Right hindlimb (tissue), 1 donor: ENCODE results near the gene STK24.

Experiments
- DNase-seq: peaks from one replicate; pipeline ENCODE4 v3.0.0-alpha.2; 2018

STK24 gene

GRCh38 chr13:98549728-98550317, 27.1 kb downstream of the STK24 start:
- no peak for DNase-seq

- no peak for DNase-seq
Observed at GRCh38 chr13:98549006-98549727, 27.7 kb downstream of the STK24 start.

- no peak for DNase-seq
Observed at GRCh38 chr13:98548230-98548629, 28.7 kb downstream of the STK24 start.

- no peak for DNase-seq
Observed at GRCh38 chr13:98547455-98547854, 29.5 kb downstream of the STK24 start.

- no peak for DNase-seq
Observed at GRCh38 chr13:98546402-98546801, 30.5 kb downstream of the STK24 start.

- no peak for DNase-seq
Observed at GRCh38 chr13:98544104-98544710, 32.7 kb downstream of the STK24 start.

- DNase-seq, result no peak
Observed at GRCh38 chr13:98543378-98544103, 33.4 kb downstream of the STK24 start.

- DNase-seq, result no peak
Observed at GRCh38 chr13:98542568-98543377, 34.1 kb downstream of the STK24 start.

GRCh38 chr13:98541701-98542203, 35.2 kb downstream of the STK24 start:
- DNase-seq, result no peak

GRCh38 chr13:98541191-98541590, 35.7 kb downstream of the STK24 start:
- DNase-seq, result no peak

GRCh38 chr13:98540476-98540875, 36.4 kb downstream of the STK24 start:
- no peak for DNase-seq

- DNase-seq, result no peak
Observed at GRCh38 chr13:98539666-98540065, 37.2 kb downstream of the STK24 start.

GRCh38 chr13:98538876-98539275, 38.0 kb downstream of the STK24 start:
- DNase-seq, result no peak

- DNase-seq, result no peak
Observed at GRCh38 chr13:98537740-98538139, 39.2 kb downstream of the STK24 start.

GRCh38 chr13:98537306-98537705, 39.6 kb downstream of the STK24 start:
- DNase-seq, result no peak

- no peak for DNase-seq
Observed at GRCh38 chr13:98536729-98537128, 40.2 kb downstream of the STK24 start.

GRCh38 chr13:98535501-98536354, 41.2 kb downstream of the STK24 start:
- no peak for DNase-seq

- DNase-seq, result no peak
Observed at GRCh38 chr13:98534821-98535220, 42.1 kb downstream of the STK24 start.

GRCh38 chr13:98533912-98534311, 43.0 kb downstream of the STK24 start:
- no peak for DNase-seq

GRCh38 chr13:98532254-98532653, 44.7 kb downstream of the STK24 start:
- DNase-seq, result no peak

- DNase-seq, result no peak
Observed at GRCh38 chr13:98530217-98530616, 46.7 kb downstream of the STK24 start.

GRCh38 chr13:98529171-98529570, 47.7 kb downstream of the STK24 start:
- no peak for DNase-seq
